Medulla oblongata (tissue), 1 donor: Measurements from ENCODE around the gene MRPS34.

Experiments
- DNase-seq: peaks from one replicate; pipeline ENCODE4 v3.0.0-alpha.2; 2015; ENCODE audit errors: extremely low spot score

Gene MRPS34

GRCh38 chr16:1782408-1783264 is 9.7 kb upstream of the MRPS34 start, which contains the start of the genes NUBP2 and SPSB3:
Gene NUBP2 (plus strand): TSS chr16:1782960. CDS start chr16:1783021, 61 bp downstream.
Gene SPSB3 (minus strand): TSS chr16:1782571. CDS start chr16:1781483, 1,088 bp downstream.
- peak; percentile 100 for DNase-seq

GRCh38 chr16:1781758-1782407 is 8.9 kb upstream of the MRPS34 start:
- DNase-seq: no peak

DNA sequence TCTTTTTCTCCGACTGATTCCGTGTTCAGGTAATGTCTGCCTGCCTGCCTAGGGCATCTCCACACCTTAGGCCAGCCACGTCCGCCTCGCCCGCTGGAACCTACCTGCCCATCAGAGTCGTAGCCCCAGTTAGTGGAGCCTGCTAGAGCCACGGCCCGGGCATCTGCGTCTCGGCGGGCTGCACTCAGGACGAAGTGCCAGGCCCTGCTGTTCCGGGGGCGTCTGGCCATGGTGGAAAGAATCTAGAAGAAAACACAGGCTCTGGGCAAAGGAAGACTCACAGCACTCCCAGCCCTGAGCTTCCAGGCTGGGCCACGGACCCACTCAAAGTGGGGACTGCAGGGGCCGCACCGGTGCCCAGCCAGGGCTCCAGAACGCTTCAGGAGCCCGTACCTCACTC is 8.3 kb upstream of the MRPS34 start:
- no peak for DNase-seq

DNA sequence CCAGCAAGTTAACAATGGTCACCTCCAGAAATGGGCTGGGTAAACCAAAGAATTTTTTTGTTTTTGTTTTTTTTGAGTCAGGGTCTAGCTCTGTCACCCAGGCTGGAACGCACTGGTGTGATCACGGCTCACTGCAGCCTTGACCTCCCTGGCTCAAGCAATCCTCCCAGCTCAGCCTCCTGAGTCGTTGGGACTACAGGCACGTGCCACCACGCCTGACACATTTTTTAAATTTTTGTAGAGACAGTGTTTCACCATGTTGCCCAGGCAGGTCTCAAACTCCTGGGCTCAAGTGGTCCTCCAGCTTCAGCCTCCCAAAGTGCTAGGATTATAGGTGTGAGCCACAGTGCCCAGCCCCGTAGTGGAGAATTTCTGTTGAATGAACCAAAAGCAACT is 7.7 kb upstream of the MRPS34 start:
- no peak for DNase-seq

DNA sequence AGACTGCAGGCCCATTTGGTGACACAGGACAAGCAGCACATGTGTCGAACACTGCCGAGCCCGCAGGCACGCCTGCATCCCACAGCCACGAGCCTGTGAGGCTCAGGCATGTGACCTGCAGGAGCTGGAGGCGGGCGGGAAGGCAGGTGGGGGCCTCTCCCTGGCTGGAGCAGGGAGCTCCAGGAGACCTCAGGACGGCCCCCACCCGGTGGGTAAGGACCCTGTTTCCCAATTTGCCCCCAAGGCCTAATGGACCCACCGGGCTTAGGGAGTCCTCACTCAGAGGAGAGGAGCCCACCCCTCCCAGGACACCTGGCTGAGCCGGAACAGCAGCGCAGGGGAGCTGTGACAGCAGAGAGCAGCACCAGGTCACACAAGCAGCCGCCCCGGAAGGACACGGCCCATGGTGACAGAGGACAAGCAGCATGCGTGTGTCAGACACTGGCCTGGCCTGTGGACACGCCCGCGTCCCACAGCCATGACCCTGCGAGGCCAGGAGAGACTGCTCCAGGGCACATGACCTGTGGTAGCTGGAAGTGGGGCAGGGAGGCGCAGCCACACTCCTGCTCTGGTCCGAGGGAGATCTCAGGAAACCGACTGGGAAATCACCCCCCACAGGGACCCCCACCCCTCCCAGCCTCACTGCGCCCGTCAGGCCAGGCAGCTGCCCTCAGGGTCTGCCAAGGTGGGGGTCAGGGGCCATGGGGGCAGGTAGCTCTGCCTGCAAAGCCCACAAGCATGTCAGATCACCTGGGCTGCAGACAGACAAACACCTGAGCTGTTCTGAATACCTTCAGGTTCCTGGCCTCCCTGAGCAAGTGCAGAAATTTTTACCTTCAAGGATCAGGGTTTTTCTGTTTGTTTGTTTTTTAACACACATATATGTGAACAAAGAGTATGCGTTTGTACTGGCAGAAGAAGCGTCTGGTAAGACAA is 7.1 kb upstream of the MRPS34 start:
- no peak for DNase-seq

DNA sequence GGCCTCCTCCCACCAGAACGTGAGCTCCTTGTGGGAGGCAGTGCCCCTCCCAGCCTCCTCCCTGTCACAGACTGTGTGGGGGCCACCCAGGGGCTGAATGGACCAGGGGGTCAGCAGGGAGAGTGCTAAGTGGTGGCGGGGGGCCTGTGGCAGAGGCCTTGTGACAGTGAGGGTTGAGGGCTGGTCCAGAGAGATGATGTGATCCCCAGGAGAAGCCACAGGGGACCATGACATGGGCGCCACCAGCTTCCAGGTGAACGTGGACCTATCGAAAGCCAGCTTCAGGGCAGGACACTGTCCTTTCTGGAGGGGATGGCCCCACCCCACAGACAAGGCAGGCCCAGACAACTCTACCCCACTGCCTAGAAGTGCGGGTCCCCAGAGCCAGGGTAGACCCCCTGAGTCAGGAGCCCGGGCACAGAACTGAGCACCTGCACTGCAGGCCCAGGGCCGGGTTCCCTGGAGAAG is 6.3 kb upstream of the MRPS34 start:
- no peak for DNase-seq

GRCh38 chr16:1778200-1779179 is 5.6 kb upstream of the MRPS34 start:
- no peak for DNase-seq

DNA sequence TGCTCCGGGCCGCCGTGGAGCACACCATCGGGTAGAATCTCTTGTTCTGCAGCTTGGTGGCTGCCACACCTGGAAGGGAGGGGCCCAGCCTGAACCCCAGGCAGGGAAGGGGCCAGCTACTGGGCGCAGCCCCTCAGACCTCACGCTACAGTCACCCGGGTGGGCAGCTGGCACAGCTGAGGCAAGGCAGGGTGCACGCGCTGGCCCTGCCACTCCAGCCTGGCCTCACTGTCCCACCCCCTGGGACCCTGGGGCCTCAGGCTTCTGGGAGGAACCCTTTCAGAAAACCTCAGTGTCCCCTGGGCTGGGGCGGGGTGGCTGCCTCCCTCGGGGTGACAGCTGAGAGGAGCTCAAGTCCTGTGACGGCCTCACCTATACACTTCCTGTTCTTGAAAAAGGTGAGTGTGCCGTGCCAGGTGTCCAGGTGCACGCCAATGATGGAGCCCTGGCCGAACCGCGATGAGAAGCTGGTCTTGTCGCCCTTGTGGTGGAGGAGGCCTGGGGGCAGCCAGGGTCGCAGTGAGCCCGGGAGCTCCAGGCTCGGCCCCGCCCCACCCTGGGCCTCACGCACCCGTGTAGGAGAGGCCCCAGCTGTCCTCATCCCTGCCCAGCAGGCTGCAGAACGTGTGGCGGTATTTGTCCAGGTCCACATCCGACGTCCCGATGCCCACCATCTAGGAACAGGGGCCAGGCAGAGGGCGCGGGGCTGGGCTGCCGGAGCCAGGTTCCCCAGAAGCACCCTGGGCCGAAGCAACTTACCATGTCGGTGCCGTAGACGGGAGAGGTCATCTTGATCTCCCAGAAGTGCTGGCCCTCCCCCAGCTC is 4.7 kb upstream of the MRPS34 start:
- no peak for DNase-seq

DNA sequence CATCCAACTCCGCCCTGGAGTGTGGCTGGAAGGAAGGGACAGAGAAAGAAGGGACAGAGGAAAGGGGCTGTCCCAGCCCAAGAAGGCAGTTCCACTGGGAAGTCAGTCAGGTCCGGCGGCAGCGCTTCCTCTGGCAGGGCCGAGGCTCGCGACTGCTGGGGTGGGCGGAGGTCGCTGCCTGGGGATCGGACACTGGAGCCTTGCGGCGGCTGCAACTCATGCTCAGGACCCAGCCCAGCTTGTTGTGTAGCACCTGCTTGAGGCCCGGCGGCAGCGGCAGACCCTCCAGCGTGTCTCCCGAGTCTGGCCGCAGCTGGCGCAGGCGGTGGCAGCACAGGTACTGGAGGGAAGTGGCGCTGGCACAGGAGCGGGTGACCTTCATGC is 4.0 kb upstream of the MRPS34 start:
- no peak for DNase-seq

DNA sequence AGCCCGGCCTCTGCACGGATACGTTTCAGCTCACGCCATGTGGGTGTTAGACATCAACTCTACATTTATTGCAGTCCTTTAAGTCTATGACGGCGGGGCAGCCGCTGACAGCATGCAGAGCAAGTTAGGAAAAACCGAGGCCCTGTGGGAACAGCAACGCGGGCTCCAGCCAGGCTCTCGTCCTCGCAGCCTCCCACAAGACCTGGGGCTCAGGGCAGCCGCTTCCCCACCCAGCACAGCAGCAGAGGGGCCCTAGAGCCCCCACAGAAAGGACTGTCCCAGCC is 3.7 kb upstream of the MRPS34 start:
- no peak for DNase-seq

GRCh38 chr16:1775846-1776671 is 3.1 kb upstream of the MRPS34 start:
- no peak for DNase-seq

DNA sequence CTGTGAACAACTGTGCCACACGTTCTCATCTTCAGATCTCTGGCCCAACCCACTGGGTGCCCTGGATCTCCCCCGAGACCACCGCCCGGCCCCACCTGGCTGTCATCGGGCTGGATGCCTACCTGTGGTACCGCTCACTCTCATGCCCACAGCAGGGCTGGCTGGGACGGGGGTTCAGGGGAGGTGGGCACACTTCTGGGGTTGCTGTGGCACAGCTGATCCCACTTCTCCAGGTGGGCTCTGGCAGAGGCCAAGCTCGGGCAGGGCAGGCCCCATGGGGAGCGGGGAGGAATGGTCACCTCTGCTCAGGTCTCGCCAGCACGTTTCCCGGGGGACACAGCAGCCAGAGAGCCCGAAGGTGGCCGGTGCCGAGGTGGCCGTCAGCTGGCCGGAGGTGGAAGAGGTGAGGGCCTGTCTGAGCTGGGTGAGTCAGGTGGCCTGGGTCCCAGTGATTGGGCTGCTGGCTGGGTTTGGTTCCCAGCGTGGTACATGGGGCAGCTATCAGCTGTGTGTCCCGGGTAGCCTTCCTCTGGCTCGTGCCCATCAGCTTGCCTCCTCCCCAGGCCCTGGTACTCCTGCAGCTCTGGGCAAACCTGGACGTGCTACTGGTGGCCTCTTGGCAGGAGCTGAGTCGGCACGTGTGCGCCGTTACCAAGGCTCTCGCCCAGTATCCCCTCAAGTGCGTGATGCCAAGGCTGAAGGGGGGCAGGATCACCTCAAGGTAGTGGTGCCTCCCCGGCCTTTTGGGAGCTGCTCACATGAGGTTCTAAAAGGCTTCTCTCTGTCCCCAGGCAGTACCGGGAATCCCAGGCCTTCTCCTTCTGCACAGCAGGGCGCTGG is 2.3 kb upstream of the MRPS34 start:
- no peak for DNase-seq

DNA sequence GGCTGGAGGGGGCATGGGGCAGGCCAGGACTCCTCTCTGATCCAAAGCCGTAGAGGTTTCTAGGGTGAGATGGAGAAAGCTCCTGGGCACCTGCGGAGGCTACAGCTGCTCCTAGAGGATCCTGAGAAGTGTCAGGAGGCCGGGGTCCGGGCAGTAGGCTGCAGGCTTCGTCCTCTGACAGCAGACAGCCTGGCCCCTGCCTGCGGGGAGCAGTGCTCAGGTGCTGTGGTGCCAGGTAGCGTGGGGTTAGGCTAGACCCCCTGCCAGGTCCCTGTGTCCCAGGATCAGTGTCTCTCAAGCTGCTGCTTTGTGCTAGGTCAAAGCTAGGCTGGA is 1.5 kb upstream of the MRPS34 start:
- no peak for DNase-seq

DNA sequence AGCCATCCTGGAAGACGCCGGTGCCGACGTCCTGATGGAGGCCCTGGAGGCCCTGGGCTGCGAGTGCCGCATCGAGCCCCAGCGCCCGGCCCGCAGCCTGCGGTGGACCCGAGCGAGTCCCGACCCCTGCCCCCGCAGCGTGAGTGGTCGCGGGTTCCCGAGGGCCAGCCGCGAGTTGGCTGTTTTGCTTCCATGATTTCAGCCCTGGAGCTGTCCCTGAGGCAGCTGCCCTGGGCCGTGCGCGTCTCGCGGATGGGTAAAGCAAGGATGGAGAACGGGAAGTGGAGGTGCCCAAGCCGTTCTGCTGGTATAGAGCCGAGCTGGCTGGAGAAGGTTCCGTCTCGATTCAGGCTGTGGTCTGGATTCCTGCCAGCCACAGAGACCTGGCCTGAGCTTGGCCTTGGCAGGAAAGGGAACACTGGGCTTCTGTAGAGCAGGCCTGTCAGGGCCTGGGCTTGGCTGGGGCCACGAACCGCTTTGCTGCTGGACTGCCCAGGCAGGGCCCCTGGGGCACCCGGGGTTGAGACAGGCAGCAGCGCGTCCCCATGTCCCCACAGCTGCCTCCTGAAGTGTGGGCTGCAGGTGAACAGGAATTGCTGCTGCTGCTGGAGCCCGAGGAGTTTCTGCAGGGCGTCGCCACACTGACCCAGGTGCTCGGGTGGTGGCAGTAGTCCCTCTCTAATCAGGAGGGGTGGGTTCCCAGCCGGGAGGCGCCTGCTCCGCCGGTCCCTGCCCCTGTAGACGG is 941 bp upstream of the MRPS34 start:
- DNase-seq: peak; percentile 12

DNA sequence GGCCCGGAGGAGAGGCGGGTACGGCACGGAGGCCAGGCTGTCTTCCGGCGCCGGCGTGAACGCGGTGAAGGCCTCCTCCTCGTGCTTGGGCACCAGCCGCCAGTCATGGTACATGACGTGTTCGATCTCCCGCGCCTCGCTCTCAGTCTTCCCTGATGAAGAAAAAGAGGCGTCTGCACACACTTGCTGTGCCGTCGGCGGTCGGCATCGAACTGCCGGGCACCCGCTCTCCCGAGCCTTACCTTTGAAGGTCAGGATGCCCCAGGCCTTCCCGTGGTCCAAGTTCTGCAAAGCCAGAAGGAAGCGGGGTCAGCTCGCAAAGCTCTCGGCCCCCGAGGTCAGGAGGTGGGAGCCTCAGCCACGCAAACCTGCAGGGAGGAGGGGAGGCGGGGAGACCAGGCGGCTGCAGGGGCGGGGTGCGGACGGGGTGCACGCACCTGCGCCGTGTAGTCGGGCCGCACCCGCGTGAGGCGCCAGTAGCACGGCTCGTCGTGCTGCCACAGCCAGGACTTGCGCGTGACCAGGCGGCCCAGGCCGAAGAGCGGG is 499 bp downstream of the MRPS34 start, which contains the start of gene EME2:
TSS of gene EME2 (plus strand) at position 449 of the 546 bp plus-strand sequence. CDS start 418 bp downstream, outside the sequence.
- no peak for DNase-seq

GRCh38 chr16:1771864-1772361 is 1.0 kb downstream of the MRPS34 start:
- no peak for DNase-seq
